Vagina (tissue), 2 donors: Measurements from ENCODE around the gene ITGB3BP.

ENCODE experiments used
- CTCF ChIP-seq, 3 experiments: fragments of 450-650 bp in 2 of 3; fragments of 200-600 bp in 1 of 3; sonication (generic) in 1 of 3; IDR thresholded peaks; one replicate each; pipeline ENCODE4 v1.5.1; 2017 to 2019; ENCODE audit warnings: antibody characterized with exemption in 3 of 3, mild to moderate bottlenecking in 2 of 3, moderate library complexity in 2 of 3
- POLR2A ChIP-seq, 2 donors: fragments of 450-650 bp; IDR thresholded peaks; one replicate each; pipeline ENCODE4 v1.6.1; 2017; ENCODE audit warnings: antibody characterized with exemption in 2 of 2, mild to moderate bottlenecking in 2 of 2, moderate library complexity in 2 of 2
- POLR2AphosphoS5 ChIP-seq, 2 donors: sonication (generic); formaldehyde crosslinking; IDR thresholded peaks; one replicate each; pipeline ENCODE4 v1.9.0; 2017; ENCODE audit warnings: antibody characterized with exemption in 2 of 2, mild to moderate bottlenecking in 2 of 2, low read depth in 1 of 2; ENCODE audit not compliant: insufficient read depth in 1 of 2

- TF ChIP-seq CTCF (IDR thresholded peaks at IDR 0.05) (no peak), POLR2A (IDR thresholded peaks at IDR 0.05) (no peak), POLR2AphosphoS5 (IDR thresholded peaks at IDR 0.05; ENCODE audit: insufficient read depth in 1 of 2, low read depth in 1 of 2) (no peak)
These were observed 56.8 kb downstream of the ITGB3BP start for GRCh38 chr1:63466181-63466580.
